ENCODE results near the gene BAK1.
"Not testable (repeated sequence)": the region's sequence is repeated elsewhere in the genome, so short reads cannot be mapped to it uniquely, and the experiment has no call there.

The BAK1 gene

DNA sequence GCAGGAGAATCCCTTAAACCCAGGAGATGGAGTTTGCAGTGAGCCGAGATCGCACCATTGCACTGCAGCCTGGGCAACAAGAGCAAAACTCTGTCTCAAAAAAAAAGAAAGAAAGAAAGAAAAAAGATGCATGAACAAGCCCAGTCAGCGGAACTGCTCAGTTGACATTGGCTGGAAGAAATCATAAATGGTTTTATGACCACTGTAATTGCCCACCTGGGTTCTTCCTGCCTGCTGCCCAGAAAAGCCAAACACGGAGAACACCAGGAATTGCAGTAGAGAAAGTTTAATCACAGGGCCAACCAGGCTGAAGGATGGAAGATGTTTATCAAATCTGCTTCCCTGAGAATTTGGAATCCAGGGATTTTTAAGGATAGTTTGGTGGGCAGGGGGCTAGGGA lies 22.7 kb downstream of the BAK1 start:
- Histone ChIP-seq H2BK12ac (ENCODE audit: low read length) (no peak overlapping the region), H4K91ac (ENCODE audit: low read depth, low read length, poor library complexity) (no peak overlapping the region), H2AFZ (ENCODE audit: low read length) (no peak overlapping the region), H3K27ac (replicated peaks; ENCODE audit: low read length) (no peak overlapping the region), H3K79me1 (ENCODE audit: low read depth, low read length) (no peaks in the 10 kb centered on the region), H2BK120ac (ENCODE audit: low read depth, low read length) (no peak overlapping the region), H3K27me3 (ENCODE audit: control insufficient read depth in 3 of 3, insufficient read depth in 3 of 3, low read depth in 1 of 3, low read length in 3 of 3) (no peaks in the 10 kb centered on the region), H3K4me3 (ENCODE audit: low read length in 2 of 2) (no peak overlapping the region), H3K36me3 (replicated peaks in 1 of 2; ENCODE audit: control insufficient read depth in 2 of 2, insufficient read depth in 2 of 2, low read length in 2 of 2) (no peaks in the 10 kb centered on the region), H3K9me3 (replicated peaks in 1 of 2; ENCODE audit: control insufficient read depth in 2 of 2, insufficient read depth in 1 of 2, low read depth in 1 of 2, low read length in 2 of 2) (peaks cover 2 to 3% of the 10 kb centered on the region in 2 donors), H2BK5ac (ENCODE audit: low read length) (no peak overlapping the region), H2AK5ac (ENCODE audit: low read depth, low read length) (no peak overlapping the region), H3K4me2 (ENCODE audit: insufficient read depth, low read length, poor library complexity, severe bottlenecking) (no peak overlapping the region), H2BK15ac (ENCODE audit: low read length) (no peak overlapping the region), H3K18ac (ENCODE audit: low read length) (no peak overlapping the region), H3K23ac (ENCODE audit: low read depth, low read length, poor library complexity) (no peak overlapping the region), H3K9ac (ENCODE audit: low read depth, low read length, poor library complexity) (no peak overlapping the region), H3K14ac (ENCODE audit: low read length) (no peak overlapping the region), H3K4me1 (ENCODE audit: control insufficient read depth in 2 of 2, insufficient read depth in 1 of 2, low read depth in 1 of 2, low read length in 2 of 2) (no peaks in the 10 kb centered on the region), H4K8ac (ENCODE audit: low read depth, low read length) (no peak overlapping the region), H3K4ac (ENCODE audit: low read length) (no peak overlapping the region)
- no CpG with 5 or more reads among the region's 4 CpGs for WGBS, 2 donors (ENCODE audit: extremely low coverage in 2 of 2, insufficient read length in 2 of 2, insufficient replicate concordance in 1 of 2)
- DNase-seq (ENCODE audit: low spot score): no peak

- not testable (repeated sequence) for H3K23ac ChIP-seq (ENCODE audit: low read depth, low read length, poor library complexity)
Observed at GRCh38 chr6:33552883-33553282, 27.2 kb downstream of the BAK1 start.

GRCh38 chr6:33552252-33552651 lies 27.8 kb downstream of the BAK1 start:
- no peak overlapping the region for H2AFZ ChIP-seq (ENCODE audit: low read length)
- no peak overlapping the region for H3K18ac ChIP-seq (ENCODE audit: low read length)
- H3K23ac ChIP-seq (ENCODE audit: low read depth, low read length, poor library complexity): no peak overlapping the region
- no peak overlapping the region for H2BK120ac ChIP-seq (ENCODE audit: low read depth, low read length)
- H3K4me2 ChIP-seq (ENCODE audit: insufficient read depth, low read length, poor library complexity, severe bottlenecking): no peak overlapping the region
- no peak overlapping the region for H2BK5ac ChIP-seq (ENCODE audit: low read length)
- H3K4me3 ChIP-seq (ENCODE audit: low read length in 2 of 2): no peak overlapping the region
- H3K79me1 ChIP-seq (ENCODE audit: low read depth, low read length): no peaks in the 10 kb centered on the region
- H2AK5ac ChIP-seq (ENCODE audit: low read depth, low read length): no peak overlapping the region
- H3K27me3 ChIP-seq (ENCODE audit: control insufficient read depth in 3 of 3, insufficient read depth in 3 of 3, low read depth in 1 of 3, low read length in 3 of 3): no peaks in the 10 kb centered on the region
- no peak overlapping the region for H3K27ac ChIP-seq (replicated peaks; ENCODE audit: low read length)
- H3K4ac ChIP-seq (ENCODE audit: low read length): no peak overlapping the region
- no CpG with 5 or more reads among the region's 7 CpGs for WGBS, 2 donors (ENCODE audit: extremely low coverage in 2 of 2, insufficient read length in 2 of 2, insufficient replicate concordance in 1 of 2)
- H2BK15ac ChIP-seq (ENCODE audit: low read length): no peak overlapping the region
- peaks cover 0 to 2% of the 10 kb centered on the region in 2 donors for H3K4me1 ChIP-seq (ENCODE audit: control insufficient read depth in 2 of 2, insufficient read depth in 1 of 2, low read depth in 1 of 2, low read length in 2 of 2)
- H3K9me3 ChIP-seq (replicated peaks in 1 of 2; ENCODE audit: control insufficient read depth in 2 of 2, insufficient read depth in 1 of 2, low read depth in 1 of 2, low read length in 2 of 2): peaks cover 0 to 2% of the 10 kb centered on the region in 2 donors
- no peak overlapping the region for H3K9ac ChIP-seq (ENCODE audit: low read depth, low read length, poor library complexity)
- H3K14ac ChIP-seq (ENCODE audit: low read length): no peak overlapping the region
- no peak overlapping the region for H4K91ac ChIP-seq (ENCODE audit: low read depth, low read length, poor library complexity)
- DNase-seq (ENCODE audit: low spot score): no peak
- no peak overlapping the region for H4K8ac ChIP-seq (ENCODE audit: low read depth, low read length)
- H2BK12ac ChIP-seq (ENCODE audit: low read length): no peak overlapping the region
- H3K36me3 ChIP-seq (replicated peaks in 1 of 2; ENCODE audit: control insufficient read depth in 2 of 2, insufficient read depth in 2 of 2, low read length in 2 of 2): no peaks in the 10 kb centered on the region

More at GRCh38 chr6:33552883-33553282, 27.2 kb downstream of the BAK1 start:
- DNase-seq (ENCODE audit: low spot score); H3K36me3 ChIP-seq (replicated peaks in 1 of 2; ENCODE audit: control insufficient read depth in 2 of 2, insufficient read depth in 2 of 2, low read length in 2 of 2); H2AK5ac ChIP-seq (ENCODE audit: low read depth, low read length); H3K4me1 ChIP-seq (ENCODE audit: control insufficient read depth in 2 of 2, insufficient read depth in 1 of 2, low read depth in 1 of 2, low read length in 2 of 2); H2AFZ ChIP-seq (ENCODE audit: low read length); H3K4me2 ChIP-seq (ENCODE audit: insufficient read depth, low read length, poor library complexity, severe bottlenecking); H3K9me3 ChIP-seq (replicated peaks in 1 of 2; ENCODE audit: control insufficient read depth in 2 of 2, insufficient read depth in 1 of 2, low read depth in 1 of 2, low read length in 2 of 2); H4K91ac ChIP-seq (ENCODE audit: low read depth, low read length, poor library complexity); H3K27me3 ChIP-seq (ENCODE audit: control insufficient read depth in 3 of 3, insufficient read depth in 3 of 3, low read depth in 1 of 3, low read length in 3 of 3); H3K27ac ChIP-seq (replicated peaks; ENCODE audit: low read length); H2BK15ac ChIP-seq (ENCODE audit: low read length); H3K4me3 ChIP-seq (ENCODE audit: low read length in 2 of 2); H3K79me1 ChIP-seq (ENCODE audit: low read depth, low read length); H3K9ac ChIP-seq (ENCODE audit: low read depth, low read length, poor library complexity); H3K4ac ChIP-seq (ENCODE audit: low read length); H4K8ac ChIP-seq (ENCODE audit: low read depth, low read length); H2BK120ac ChIP-seq (ENCODE audit: low read depth, low read length); H2BK5ac ChIP-seq (ENCODE audit: low read length); H3K18ac ChIP-seq (ENCODE audit: low read length); H3K14ac ChIP-seq (ENCODE audit: low read length); H2BK12ac ChIP-seq (ENCODE audit: low read length): not testable (repeated sequence)
- no CpG with 5 or more reads among the region's 3 CpGs for WGBS, 2 donors (ENCODE audit: extremely low coverage in 2 of 2, insufficient read length in 2 of 2, insufficient replicate concordance in 1 of 2)

DNA sequence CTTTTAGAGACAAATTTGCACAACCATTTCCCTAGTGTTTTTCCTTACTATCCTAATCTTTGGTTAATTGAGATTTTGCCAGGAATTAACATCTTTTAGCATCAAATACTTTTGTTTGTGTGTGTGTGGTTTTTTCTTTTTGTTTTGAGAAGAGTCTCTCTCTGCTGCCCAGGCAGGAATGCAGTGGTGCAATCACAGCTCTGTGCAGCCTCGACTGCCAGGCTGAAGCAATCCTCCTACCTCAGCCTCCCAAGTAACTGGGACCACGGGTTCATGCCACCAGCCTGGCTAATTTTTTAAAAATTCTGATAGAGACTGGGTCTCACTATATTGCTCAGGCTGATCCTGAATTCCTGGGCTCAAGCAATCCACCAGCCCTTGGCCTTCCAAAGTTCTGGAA lies 28.5 kb downstream of the BAK1 start:
- H3K9ac ChIP-seq (ENCODE audit: low read depth, low read length, poor library complexity): no peak overlapping the region
- H4K8ac ChIP-seq (ENCODE audit: low read depth, low read length): no peak overlapping the region
- DNase-seq (ENCODE audit: low spot score): no peak
- H3K4me3 ChIP-seq (ENCODE audit: low read length in 2 of 2): no peak overlapping the region
- WGBS, 2 donors (ENCODE audit: extremely low coverage in 2 of 2, insufficient read length in 2 of 2, insufficient replicate concordance in 1 of 2): no CpG with 5 or more reads among the region's 2 CpGs
- no peak overlapping the region for H3K4ac ChIP-seq (ENCODE audit: low read length)
- no peak overlapping the region for H3K18ac ChIP-seq (ENCODE audit: low read length)
- no peaks in the 10 kb centered on the region for H3K36me3 ChIP-seq (replicated peaks in 1 of 2; ENCODE audit: control insufficient read depth in 2 of 2, insufficient read depth in 2 of 2, low read length in 2 of 2)
- no peak overlapping the region for H3K4me2 ChIP-seq (ENCODE audit: insufficient read depth, low read length, poor library complexity, severe bottlenecking)
- H2BK12ac ChIP-seq (ENCODE audit: low read length): no peak overlapping the region
- H2AFZ ChIP-seq (ENCODE audit: low read length): no peak overlapping the region
- no peaks in the 10 kb centered on the region for H3K9me3 ChIP-seq (replicated peaks in 1 of 2; ENCODE audit: control insufficient read depth in 2 of 2, insufficient read depth in 1 of 2, low read depth in 1 of 2, low read length in 2 of 2)
- H3K23ac ChIP-seq (ENCODE audit: low read depth, low read length, poor library complexity): no peak overlapping the region
- no peak overlapping the region for H3K14ac ChIP-seq (ENCODE audit: low read length)
- no peak overlapping the region for H2AK5ac ChIP-seq (ENCODE audit: low read depth, low read length)
- no peak overlapping the region for H2BK15ac ChIP-seq (ENCODE audit: low read length)
- H3K79me1 ChIP-seq (ENCODE audit: low read depth, low read length): no peaks in the 10 kb centered on the region
- H3K27me3 ChIP-seq (ENCODE audit: control insufficient read depth in 3 of 3, insufficient read depth in 3 of 3, low read depth in 1 of 3, low read length in 3 of 3): no peaks in the 10 kb centered on the region
- H3K27ac ChIP-seq (replicated peaks; ENCODE audit: low read length): no peak overlapping the region
- peaks cover 0 to 2% of the 10 kb centered on the region in 2 donors for H3K4me1 ChIP-seq (ENCODE audit: control insufficient read depth in 2 of 2, insufficient read depth in 1 of 2, low read depth in 1 of 2, low read length in 2 of 2)
- H2BK5ac ChIP-seq (ENCODE audit: low read length): no peak overlapping the region
- H2BK120ac ChIP-seq (ENCODE audit: low read depth, low read length): no peak overlapping the region
- H4K91ac ChIP-seq (ENCODE audit: low read depth, low read length, poor library complexity): no peak overlapping the region
